Effector CD8-positive, alpha-beta T cell (primary cell): ENCODE measurements around the gene PAPLN.

Experiments used
- DNase-seq: peaks from one replicate; lab custom pipeline; 2025; lab: John Stamatoyannopoulos, UW

Gene PAPLN

DNA sequence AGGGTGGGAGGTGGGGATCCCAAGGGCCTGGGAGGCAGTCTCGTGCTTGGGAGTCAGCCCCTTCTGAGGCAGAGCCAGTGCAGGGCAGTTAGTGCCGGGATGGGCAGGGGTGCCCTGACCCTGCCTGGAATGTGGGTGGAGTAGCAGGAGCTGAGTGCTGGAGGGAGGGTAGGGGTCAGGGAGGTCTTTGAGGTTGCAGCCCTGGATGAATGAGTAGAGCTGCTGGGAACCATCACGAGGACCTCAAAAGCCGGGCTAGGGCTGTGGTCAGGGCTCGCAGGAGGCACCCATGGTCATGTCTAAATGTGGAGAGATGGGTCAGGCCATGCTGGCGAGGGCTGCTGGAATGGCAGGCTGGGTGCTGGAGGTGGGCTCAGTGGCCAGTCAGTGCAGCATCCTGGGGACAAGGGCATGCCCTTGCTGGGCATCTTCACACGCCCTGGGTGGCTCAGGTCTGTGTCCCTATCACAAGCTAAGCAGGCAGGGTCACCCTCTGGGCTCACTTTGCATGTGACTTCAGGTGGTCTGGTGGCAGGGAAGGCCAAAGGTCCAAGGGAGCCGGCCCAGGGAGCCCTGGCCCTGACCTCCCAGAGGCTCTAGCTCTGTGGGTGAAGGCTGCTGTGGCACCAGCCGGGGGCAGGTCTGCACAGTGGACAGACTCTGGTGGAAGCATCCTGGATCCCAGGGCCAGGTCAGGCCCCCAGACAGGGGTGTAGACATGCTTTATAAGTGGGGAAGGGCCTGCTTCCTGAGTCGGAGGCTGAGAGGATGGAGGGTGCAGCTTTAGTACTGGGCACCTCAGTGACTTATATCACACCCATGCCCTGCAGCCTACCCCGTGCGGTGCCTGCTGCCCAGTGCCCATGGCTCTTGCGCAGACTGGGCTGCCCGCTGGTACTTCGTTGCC is 24.5 kb downstream of the PAPLN start:
- no peak for DNase-seq

DNA sequence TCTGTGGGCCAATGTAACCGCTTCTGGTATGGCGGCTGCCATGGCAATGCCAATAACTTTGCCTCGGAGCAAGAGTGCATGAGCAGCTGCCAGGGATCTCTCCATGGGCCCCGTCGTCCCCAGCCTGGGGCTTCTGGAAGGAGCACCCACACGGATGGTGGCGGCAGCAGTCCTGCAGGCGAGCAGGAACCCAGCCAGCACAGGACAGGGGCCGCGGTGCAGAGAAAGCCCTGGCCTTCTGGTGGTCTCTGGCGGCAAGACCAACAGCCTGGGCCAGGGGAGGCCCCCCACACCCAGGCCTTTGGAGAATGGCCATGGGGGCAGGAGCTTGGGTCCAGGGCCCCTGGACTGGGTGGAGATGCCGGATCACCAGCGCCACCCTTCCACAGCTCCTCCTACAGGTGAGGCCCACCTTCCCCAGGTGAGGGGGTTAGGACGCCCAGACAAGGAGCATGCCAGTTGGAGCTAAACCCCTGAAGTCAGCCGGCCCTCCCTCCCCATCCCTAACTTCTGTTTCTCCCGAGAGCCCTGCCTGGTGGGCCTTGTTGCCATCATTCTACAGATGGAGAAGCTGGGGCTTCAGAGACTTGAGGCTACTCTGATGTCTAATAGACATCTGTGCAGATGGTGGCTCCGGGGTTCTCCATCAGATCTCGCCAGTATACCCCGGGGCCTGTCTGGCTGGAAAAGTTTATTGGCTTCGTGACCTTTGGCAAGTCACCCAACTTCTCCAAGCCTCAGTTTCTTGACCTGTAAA is 25.3 kb downstream of the PAPLN start:
- no peak for DNase-seq

DNA sequence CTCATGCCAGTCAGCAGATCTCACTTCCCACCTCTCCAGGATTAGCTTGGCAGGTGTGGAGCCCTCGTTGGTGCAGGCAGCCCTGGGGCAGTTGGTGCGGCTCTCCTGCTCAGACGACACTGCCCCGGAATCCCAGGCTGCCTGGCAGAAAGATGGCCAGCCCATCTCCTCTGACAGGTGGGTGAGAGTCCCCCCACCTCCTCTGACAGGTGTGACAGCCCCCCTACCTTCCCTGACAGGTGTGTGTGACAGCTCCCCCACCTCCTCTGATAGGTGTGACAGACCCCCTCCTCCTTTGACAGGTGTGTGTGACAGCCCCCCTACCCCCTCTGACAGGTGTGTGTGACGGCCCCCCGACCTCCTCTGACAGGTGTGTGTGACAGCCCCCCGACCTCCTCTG is 26.3 kb downstream of the PAPLN start:
- no peak for DNase-seq

DNA sequence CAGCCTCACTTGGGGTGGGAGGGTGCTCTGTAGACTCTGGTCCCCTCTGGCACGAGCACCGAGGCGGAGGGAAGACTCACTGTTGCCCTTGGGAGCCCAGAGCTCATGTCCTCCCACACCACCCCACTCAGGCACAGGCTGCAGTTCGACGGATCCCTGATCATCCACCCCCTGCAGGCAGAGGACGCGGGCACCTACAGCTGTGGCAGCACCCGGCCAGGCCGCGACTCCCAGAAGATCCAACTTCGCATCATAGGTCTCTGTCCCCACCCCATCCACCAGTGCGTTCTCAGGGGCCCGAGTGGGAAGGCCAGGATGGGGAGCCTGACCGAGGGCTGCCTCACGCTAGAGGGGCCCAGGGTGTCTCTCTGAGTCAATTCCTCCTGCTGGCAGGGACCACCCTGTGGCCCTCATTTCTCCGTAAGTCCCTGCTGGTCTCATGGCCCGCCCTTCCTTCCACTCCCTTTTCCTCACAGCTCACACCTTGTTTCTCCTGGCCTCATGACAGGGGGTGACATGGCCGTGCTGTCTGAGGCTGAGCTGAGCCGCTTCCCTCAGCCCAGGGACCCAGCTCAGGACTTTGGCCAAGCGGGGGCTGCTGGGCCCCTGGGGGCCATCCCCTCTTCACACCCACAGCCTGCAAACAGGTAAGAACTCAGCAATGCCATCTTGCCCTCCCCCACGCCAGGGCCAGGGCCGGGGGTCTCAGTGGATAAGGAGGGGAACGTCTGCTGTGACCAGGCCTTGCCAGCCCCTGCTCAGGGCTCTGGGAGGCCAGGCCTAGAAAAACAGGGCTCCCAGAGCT is 27.0 kb downstream of the PAPLN start:
- no peak for DNase-seq

DNA sequence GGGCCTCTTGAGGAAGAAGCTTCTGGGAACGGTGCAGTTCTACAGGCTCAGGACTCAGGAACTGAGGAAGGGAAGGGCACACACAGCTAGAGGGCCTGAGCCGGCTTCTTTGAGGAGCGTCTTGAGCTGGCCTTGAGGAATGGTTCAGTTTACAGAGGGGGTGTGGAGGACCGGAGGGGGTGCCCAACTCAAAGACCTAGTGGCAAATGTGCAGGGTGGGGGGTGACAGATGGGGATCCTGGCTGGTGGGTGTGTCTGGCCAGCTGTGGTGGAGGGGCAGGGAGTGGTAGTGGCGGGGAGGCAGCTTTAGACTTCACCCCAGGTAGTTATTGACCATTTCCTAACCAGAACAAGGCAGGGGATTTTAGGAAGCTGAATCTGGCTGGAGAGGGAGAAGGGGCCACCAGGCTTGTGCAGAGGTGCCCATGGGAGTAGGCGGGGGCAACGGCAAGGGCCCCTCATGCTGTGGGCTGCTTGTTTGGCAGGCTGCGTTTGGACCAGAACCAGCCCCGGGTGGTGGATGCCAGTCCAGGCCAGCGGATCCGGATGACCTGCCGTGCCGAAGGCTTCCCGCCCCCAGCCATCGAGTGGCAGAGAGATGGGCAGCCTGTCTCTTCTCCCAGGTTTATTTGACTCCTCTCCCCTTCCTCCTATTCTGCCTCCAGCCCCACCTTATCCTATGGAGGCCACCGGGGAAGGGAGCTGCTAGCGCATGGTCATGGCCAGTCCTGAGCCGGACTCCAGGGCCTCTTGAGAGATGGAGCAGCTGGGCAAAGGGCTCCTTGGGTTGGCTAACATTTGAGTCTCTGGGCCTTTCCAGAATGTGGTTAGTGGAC is 27.8 kb downstream of the PAPLN start:
- DNase-seq, result no peak

DNA sequence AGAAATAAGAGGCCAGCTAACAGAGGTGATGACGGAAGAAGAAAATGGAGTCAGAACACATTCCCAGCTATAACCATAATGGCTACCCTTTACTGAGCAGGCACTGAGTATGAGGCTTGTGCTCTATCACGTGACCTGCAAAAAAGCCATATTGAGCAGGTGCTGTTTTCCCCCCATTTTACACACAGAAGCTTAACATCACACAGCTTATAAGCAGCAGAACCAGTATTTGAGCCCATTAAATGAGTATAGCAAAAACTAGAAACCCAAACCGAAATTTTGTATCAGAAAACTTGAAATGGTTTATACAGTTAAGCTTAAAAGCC is 28.4 kb downstream of the PAPLN start:
- no peak for DNase-seq

DNA sequence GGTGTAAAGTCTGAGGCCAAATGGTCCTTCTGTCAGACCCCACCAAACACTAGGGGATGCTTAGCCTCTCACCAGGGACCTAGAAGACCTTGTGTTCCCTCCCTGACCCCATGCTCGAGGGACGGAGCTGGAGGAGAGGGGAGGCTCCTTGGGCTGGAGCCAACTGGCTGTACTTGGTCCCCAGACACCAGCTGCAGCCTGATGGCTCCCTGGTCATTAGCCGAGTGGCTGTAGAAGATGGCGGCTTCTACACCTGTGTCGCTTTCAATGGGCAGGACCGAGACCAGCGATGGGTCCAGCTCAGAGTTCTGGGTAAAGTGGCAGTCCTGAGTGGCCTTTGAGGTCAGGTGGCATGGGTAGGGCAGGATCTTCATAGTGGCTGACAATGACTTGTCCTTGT is 29.0 kb downstream of the PAPLN start:
- DNase-seq, result no peak

DNA sequence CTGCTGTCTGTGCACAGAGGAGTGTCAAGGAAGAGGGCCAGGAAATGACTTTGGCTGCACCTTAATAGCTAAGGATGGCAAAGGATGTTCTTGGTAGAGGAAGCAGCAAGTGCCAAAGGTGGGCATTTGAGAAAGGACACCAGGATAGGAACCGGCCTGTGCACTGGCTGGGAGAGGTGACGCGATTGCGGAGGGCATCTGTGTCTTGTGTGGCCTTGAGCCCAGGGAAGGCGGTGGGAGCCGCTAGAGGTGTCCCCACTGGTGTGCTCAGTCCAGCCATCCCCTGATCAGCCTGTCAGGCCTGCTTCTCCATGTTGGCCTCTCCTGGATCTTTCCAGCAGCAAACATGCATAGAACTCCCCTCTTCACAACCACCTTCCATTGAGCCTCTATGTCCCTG is 30.2 kb downstream of the PAPLN start:
- DNase-seq, result no peak

DNA sequence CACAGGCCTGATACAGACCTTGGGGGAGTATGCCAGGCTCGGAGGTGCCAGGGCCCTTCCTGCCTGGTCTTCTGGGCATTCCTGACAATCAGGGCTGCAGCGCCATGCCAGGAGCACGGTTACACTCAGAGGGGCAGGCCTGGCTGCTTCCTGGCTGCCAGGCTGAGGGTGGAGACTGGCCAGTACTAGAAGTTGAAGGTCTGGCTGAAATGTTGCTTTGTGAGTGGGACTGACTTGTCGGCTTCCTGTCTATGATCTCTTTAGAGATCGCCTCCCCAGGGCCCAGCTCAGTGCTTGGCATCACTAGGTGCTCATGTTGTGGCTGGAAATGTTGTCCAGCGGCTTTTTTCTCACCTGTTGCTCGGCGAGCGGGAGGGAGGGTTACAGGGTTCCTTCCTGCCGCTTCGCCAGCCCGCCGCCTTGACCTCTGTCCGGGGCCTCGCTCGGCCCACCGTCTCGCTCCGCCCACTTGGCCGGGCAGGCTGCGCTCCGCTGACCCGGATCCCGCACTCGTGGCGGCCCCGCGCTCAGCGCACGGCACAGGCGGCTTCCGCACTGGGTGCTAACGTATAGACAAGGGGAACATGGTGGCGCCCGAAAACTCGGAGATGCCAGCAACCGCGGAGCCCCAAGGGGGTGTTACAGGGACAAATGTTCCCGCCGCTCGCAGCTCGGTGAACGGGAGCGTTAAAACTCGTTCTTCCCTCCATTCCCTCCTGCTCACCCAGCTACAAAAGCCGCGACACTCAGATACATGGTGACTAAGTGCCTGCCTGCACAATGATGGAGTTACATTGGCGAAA is 32.6 kb downstream of the PAPLN start:
- DNase-seq, result no peak

DNA sequence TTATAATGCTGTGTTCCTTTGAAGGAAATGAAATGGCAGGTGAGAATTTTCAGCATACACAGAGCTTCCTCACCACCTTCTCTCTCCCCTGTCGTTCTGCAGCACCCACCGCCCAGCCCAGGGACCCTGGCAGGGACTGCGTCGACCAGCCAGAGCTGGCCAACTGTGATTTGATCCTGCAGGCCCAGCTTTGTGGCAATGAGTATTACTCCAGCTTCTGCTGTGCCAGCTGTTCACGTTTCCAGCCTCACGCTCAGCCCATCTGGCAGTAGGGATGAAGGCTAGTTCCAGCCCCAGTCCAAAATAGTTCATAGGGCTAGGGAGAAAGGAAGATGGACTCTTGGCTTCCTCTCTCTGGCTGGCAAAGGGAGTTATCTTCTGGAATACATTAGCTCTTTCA is 35.1 kb downstream of the PAPLN start:
- no peak for DNase-seq

DNA sequence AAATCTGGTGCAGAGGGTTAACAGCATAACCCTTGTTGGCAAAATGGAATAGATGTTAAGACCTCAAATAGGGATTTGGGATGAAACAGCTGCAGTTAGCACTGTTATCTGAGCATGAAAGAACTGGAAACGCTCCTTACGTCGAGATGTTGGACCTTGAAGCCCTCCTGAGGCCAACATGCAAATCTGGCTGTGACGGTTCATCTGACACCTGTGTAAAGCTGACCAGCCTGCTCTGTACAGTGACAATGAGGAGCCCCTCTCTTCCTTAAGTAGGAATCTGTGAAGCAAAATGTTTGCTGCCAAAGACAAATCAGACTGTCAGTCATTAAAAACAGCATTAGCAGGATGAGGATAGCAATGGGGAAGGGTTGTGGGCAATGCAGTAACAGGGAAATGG is 36.5 kb downstream of the PAPLN start:
- no peak for DNase-seq

DNA sequence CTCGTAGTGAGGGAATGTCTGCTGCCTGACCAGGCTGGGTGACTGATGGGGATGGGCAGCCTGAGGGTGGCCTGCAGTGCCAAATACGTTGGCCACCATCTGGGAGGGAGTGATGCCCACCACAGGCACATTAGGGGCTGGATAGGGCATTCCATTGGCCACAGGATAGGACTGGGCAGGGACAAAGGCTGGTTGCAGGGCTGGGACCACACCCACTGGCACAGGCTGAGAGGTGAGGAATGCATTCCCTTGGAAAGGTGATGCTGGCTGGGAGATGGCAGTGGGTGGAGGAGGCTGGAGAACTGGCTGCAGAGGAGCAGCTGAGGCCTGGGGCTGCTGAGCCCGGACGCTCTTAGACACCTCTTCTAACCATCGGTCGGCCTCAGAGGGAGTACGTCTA is 39.5 kb downstream of the PAPLN start:
- no peak for DNase-seq

DNA sequence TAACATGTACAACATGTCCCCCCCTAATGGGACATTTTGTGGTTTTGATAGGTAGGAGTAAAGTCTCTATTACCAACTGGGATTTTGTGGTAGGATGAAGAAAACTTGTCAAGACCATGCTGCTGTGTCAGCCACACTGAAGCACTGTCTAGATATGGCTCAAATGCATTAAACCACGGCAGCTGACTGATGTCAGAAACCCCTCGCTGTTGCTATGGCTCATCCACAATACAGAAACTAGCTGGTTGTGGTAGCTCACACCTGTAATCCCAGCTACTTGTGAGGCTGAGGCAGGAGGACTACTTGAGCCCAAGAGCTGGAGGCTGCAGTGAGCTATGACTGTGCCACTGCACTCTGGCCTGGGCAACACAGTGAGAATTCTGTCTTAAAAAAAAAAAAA is 40.1 kb downstream of the PAPLN start:
- DNase-seq, result no peak

DNA sequence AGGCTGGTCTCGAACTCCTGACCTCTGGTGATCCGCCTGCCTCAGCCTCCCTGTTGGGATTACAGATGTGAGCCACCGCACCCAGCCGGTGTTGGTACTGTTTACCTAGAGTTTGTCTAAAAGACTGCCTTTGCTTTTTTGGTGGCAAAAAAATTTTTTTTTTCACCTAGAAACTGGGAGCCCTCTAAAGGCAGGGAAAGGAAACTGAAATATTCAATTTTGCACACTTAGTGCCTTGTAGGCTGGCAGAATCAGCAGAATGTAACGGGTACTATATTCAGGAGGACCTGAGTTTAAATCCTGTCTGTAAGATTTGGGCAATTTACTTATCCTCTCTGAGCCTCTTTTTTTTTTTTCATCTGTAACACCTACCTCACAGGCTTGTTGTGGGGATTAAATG is 43.6 kb downstream of the PAPLN start:
- DNase-seq, result no peak

DNA sequence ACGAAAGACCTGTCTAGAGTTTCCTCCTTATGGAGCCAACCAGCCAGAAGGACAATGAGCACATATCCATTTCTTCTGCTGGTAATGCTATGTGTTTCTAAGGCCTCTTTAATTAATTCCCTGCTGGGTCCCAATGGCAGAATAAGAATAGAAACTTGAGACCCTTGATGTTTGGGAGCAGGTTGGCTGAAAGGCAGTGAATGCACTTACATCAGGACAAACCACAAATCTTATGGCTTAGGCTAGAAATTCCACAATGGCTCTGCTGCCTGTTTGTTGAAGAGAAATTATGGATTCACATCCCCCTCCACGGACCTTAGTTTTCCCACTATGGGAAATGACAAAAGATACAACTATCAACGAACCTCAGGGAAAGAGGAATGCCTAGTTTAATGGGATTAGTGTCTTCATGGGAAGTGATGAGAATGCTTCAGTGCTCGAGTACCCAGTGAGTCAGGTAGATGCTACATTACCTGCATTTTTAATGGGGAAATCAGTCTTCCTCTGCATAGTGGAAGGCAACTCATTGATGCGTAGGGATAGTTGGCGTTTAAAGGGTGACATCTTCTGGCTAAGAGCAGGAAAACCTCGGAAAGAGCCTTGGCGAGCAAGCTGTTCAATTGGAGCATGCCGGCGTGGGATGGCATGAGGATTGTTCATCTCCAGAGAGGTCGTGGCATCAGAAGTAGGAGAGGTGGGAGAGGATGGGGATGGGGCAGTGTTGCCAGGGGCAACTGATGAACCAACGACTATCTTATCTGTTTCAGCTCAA is 46.5 kb downstream of the PAPLN start:
- no peak for DNase-seq

DNA sequence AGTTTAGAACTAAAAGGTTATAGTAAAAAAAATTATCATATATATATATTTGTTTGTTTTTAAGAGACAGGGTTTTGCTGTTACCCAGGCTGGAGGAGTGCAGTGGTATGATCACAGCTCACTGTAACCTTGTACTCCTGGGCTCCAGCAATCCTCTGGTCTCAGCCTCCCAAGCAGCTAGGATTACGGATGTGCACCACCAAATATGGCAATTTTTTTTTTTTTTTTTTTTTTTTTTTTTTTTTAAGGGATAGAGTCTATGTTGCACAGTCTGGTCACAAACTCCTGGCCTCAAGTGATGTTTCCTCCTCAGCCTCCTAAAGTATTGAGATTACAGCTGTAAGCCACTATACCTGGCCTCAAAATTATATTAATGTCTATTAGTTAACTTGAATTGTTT is 48.7 kb downstream of the PAPLN start:
- DNase-seq, result no peak

DNA sequence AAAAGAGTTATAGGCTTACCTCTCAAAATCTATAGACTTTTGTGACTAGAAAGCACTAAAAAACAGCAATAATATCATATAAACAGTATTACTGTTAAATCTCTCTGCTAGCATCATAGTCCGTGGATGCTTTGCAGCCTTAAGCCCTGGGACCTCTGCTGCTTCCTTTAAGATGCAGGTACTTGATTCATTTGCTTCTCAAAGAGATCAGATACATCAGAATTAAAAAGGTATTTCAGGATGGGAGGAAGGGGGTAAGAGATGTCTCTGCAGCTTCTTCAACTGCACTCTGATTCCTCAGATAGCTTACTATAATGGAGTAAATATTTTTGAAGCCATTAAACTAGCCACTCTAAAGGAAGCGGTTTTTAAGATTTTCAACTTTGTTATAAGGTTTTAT is 49.3 kb downstream of the PAPLN start:
- no peak for DNase-seq

DNA sequence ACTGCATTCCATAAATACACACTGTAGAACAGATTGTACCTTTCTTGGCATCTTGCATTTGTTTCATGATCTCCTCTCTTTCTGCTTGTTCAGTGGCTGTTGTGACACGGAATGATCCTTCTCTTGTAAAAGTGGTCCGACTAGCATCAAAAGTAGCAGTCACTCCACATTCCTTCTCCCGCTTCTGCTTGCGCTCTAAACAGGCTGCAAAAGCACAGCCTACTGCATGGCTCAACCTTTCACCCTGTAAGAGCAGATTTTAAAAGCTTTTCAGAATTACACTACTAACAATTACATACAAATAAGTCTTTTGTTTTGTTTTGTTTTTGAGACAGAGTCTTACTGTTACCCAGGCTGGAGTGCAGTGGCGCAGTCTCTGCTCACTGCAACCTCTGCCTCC is 49.8 kb downstream of the PAPLN start:
- no peak for DNase-seq

DNA sequence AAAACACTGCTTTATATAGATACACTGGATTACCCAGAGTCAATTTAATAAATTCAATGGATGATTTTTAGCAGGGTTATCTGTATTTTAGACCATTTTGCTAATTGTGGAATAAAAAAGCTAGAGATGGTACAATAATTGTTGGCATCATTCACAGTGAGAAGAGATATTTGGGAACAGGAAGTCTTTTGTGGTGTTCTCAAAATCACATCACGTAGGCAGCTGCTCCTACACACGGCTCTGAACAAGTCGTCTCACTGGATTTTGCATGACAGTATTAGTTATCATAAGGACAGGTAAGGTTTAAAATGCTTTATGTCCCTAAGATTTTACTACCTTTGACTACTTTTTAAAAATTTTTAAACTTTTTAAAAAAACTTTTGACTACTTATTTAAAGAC is 52.0 kb downstream of the PAPLN start:
- DNase-seq, result no peak

DNA sequence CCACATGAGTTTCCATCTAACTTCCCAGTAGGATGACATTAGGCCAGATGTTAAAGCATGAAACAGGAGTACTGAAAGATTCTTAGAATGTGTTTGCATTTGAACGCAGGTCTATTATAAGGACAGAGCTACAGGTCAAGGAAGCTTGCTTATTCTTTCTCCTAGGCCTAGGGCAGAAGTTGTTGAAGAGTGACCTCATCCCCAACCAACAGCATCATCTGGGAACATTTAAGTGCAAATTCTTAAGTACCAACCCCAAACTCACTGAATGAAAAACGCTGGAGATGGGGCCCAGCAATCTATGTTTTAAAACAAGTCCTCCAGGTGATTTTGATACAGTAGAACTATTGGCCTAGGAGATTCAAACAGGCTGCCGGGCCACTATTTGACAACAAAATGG is 52.4 kb downstream of the PAPLN start:
- no peak for DNase-seq
